EH (cell line): ENCODE results near the gene MRGPRD.

Experiments
- DNase-seq: peaks from one replicate; pipeline ENCODE4 v3.0.0-alpha.2; 2015; ENCODE audit warnings: low read depth

MRGPRD gene

GRCh38 chr11:68946416-68947090, 34.2 kb downstream of the MRGPRD start:
- DNase-seq, result peak; percentile 91

- DNase-seq, result peak; percentile 57
These were observed 38.0 kb downstream of the MRGPRD start for GRCh38 chr11:68942751-68943271.

- DNase-seq, result peak; percentile 20
These were observed 38.6 kb downstream of the MRGPRD start for GRCh38 chr11:68942095-68942620.

- no peak for DNase-seq
These were observed 39.3 kb downstream of the MRGPRD start for GRCh38 chr11:68941324-68942094.

GRCh38 chr11:68940651-68941323, 40.0 kb downstream of the MRGPRD start:
- DNase-seq, result no peak

GRCh38 chr11:68939583-68940555, 40.9 kb downstream of the MRGPRD start:
- no peak for DNase-seq

- no peak for DNase-seq
These were observed 41.8 kb downstream of the MRGPRD start for GRCh38 chr11:68938816-68939582.

GRCh38 chr11:68938088-68938487, 42.7 kb downstream of the MRGPRD start:
- no peak for DNase-seq

GRCh38 chr11:68936676-68937620, 43.8 kb downstream of the MRGPRD start:
- DNase-seq, result no peak

GRCh38 chr11:68936358-68936636, 44.5 kb downstream of the MRGPRD start:
- DNase-seq, result no peak

GRCh38 chr11:68935516-68936357, 45.0 kb downstream of the MRGPRD start:
- no peak for DNase-seq

- no peak for DNase-seq
These were observed 45.7 kb downstream of the MRGPRD start for GRCh38 chr11:68935066-68935465.

- DNase-seq, result no peak
These were observed 46.1 kb downstream of the MRGPRD start for GRCh38 chr11:68934666-68935065.

GRCh38 chr11:68934321-68934645, 46.5 kb downstream of the MRGPRD start:
- no peak for DNase-seq

- DNase-seq, result no peak
These were observed 47.0 kb downstream of the MRGPRD start for GRCh38 chr11:68933605-68934320.

GRCh38 chr11:68932933-68933577, 47.7 kb downstream of the MRGPRD start:
- no peak for DNase-seq

GRCh38 chr11:68932358-68932757, 48.4 kb downstream of the MRGPRD start:
- no peak for DNase-seq

GRCh38 chr11:68931911-68932310, 48.9 kb downstream of the MRGPRD start:
- no peak for DNase-seq
